Activated T-helper 17 cell treated with anti-CD3 and anti-CD28 coated beads, Interleukin-2, amount 50 U/mL, for 72 hours (primary cell): ENCODE data around the gene UBR4. TPM values are rescaled to one million over a fixed set of nuclear protein-coding genes. Genes with fewer than 3 reads are reported as not detected.
"Not testable (repeated sequence)": the region's sequence is repeated elsewhere in the genome, so short reads cannot be mapped to it uniquely, and the experiment has no call there.

Experiments
- ATAC-seq: fragments of 150-1000 bp; cut with Tn5 transposase; replicated peaks from 2 replicates; pipeline ENCODE4 v1.10.0; 2021; ENCODE audit warnings: mild to moderate bottlenecking, moderate library complexity
- H3K27ac Mint-ChIP-seq: one replicate; pipeline ENCODE4 v1.8.0; 2022; ENCODE audit warnings: mixed read lengths
- H3K27me3 Mint-ChIP-seq: one replicate; pipeline ENCODE4 v1.8.0; 2022; ENCODE audit warnings: mixed read lengths
- H3K36me3 Mint-ChIP-seq: one replicate; pipeline ENCODE4 v1.8.0; 2022; ENCODE audit warnings: low read depth, mild to moderate bottlenecking, mixed read lengths
- H3K4me1 Mint-ChIP-seq: one replicate; pipeline ENCODE4 v1.8.0; 2022; ENCODE audit warnings: mixed read lengths
- H3K4me3 Mint-ChIP-seq: one replicate; pipeline ENCODE4 v1.8.0; 2022; ENCODE audit warnings: mild to moderate bottlenecking, mixed read lengths
- H3K9me3 Mint-ChIP-seq: one replicate; pipeline ENCODE4 v1.8.0; 2022; ENCODE audit warnings: mixed read lengths
- total RNA-seq, 2 donors: library from RNA; stranded (reverse); gene quantifications; one replicate each; pipeline ENCODE4 v1.2.3, GENCODE V29; 2022

UBR4 gene
- total RNA-seq, 2 donors from 2014 or later = 145 to 195 TPM

DNA sequence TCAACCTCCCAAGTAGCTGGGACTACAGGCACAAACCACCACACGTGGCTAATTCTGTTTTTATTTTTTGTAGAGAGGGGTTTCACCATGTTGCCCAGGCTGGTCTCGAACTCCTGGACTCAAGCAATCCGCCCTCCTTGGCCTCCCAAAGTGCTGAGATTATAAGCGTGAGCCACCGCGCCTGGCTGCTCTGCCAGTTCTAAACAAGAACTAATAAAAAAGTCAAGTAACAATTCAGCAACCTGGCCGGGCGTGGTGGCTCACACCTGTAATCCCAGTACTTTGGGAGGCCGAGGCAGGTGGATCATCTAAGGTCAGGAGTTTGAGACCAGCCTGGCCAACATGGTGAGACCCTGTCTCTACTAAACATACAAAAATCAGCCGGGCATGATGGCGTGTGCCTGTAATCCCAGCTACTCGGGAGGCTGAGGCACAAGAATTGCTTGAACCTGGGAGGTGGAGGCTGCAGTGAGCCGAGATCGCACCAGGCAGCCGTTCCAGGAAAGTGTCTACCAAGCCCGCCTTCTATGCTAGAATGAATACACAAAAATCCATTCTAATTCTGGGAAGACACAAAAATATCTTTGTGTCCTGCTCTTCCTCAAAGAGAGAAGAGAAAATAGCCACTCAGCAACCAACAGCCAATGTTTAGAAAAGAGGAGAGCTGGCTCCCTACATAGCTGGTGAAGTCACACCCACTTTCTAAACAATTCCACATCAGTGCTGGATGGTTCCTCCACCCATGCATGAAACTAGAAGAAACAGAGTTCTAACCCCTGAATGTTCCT, 21.9 kb upstream of the UBR4 start:
- ATAC-seq, H3K9me3 Mint-ChIP-seq, H3K4me3 Mint-ChIP-seq, H3K27me3 Mint-ChIP-seq, H3K4me1 Mint-ChIP-seq, H3K27ac Mint-ChIP-seq: not testable (repeated sequence)
- peaks cover 100% of the 10 kb centered on the region for H3K36me3 Mint-ChIP-seq

DNA sequence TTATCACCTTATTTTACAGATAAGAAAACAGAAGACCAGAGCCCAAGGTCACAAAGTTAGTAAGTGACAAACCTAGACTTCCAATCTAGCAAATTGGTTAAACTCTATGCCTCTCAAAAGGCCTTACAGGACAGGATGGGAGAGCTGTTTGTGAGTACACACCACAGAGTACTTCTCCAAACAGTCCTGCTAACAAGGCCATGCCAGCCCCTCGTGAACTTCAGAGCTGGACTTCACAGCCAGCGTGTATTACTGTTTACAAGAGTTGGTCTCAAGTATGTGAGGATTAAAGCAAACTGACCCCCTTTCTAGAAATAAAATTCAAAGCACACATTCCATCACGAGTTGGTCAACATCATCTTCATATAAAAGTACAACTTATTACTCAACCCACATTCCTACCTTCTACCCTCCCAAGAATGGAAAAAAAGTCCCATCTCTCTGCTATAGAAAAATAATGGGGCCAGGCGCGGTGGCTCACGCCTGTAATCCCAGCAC, 19.8 kb upstream of the UBR4 start:
- Mint-ChIP-seq H3K4me1 (no peaks in the 10 kb centered on the region), H3K36me3 (peaks cover 98% of the 10 kb centered on the region), H3K27ac (no peak overlapping the region), H3K4me3 (no peak overlapping the region), H3K27me3 (no peaks in the 10 kb centered on the region), H3K9me3 (no peaks in the 10 kb centered on the region)
- no peak for ATAC-seq

DNA sequence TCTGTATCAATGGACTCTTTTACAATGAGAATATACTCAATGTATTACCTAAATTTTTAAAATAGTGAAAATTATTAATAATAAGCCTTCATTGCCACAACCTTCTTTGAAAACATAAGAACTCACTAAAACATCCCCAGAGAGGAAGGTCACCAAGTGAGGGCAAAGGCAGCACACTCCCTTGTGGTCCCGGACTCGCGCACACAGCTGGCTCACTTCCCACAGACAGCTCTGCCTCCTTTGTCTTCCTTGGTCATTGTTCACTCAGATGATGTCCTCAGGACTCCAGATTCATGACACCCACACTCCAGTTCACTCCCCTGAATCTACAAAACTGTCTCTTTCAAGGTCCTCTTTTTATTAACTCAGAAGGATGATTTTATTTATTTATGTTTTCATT, 19.2 kb upstream of the UBR4 start:
- no peaks in the 10 kb centered on the region for H3K4me1 Mint-ChIP-seq
- H3K27me3 Mint-ChIP-seq = no peaks in the 10 kb centered on the region
- no peak overlapping the region for H3K4me3 Mint-ChIP-seq
- H3K36me3 Mint-ChIP-seq = peaks cover 98% of the 10 kb centered on the region
- no peaks in the 10 kb centered on the region for H3K9me3 Mint-ChIP-seq
- ATAC-seq = no peak
- H3K27ac Mint-ChIP-seq = no peak overlapping the region

DNA sequence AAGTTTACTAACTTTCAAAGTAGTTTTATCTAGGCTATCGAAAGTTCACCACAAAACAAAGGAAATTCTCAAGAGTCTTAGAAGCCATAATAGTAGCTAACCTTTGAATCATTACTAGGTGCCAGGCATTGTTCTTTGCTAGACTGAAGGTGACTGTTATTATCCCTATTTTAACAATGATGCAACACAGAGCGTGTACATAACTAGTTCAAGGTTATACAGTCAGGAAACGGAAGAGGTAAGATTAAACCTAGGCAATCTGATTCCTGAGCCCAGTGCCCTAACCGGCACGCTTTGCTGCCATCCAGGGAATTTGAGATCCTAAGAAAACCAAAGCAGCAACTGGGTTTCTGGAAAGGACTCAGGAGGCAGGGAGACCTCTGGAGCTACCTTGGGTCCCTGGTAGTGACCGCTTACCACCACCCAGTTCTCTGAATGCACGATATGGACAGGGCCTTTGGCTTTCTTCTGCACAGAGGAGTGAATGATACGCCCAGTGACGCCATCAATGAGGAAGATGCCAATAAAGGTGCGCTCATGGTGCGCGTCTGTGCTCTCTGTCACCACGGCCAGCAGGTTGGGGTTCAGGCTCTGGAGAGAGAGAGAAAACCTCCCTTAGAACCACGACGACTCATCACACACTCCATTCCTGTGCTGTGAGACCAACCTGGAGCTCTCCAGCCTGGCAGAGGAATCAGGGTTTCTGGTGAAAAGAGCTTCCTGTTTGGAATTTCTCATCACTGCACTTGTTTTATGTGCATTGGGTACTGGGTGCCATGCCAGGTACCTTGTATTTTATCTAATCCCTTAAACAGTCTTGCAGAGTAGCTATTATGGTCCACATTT, 13.1 kb upstream of the UBR4 start:
- Mint-ChIP-seq H3K4me3 (no peak overlapping the region), H3K4me1 (peaks cover 10% of the 10 kb centered on the region), H3K9me3 (no peaks in the 10 kb centered on the region), H3K27me3 (no peaks in the 10 kb centered on the region), H3K36me3 (peaks cover 98% of the 10 kb centered on the region), H3K27ac (peak overlapping the region; percentile 23)
- ATAC-seq = no peak

DNA sequence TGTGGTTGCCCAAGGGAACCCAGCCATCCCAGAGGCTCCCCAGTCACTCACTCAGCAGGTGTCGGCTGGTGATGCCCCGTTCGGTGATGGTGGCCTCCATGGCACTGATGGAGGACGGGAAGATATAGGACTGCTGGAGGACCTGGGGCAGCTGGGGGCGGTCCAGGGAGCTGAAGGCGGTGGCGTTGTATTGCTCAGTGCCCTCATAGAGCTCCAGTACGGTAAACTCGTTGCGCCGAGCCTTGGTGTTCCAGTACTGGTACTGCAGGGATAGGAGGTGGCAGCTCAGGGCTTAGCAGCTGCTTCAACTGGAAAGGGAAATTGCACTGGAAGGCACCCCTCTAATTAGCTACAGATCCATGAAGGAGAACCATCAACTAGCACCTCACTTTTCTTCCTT, 12.5 kb upstream of the UBR4 start:
- peaks cover 98% of the 10 kb centered on the region for H3K36me3 Mint-ChIP-seq
- no peak overlapping the region for H3K27ac Mint-ChIP-seq
- ATAC-seq = no peak
- peaks cover 10% of the 10 kb centered on the region for H3K4me1 Mint-ChIP-seq
- no peaks in the 10 kb centered on the region for H3K27me3 Mint-ChIP-seq
- no peaks in the 10 kb centered on the region for H3K9me3 Mint-ChIP-seq
- no peak overlapping the region for H3K4me3 Mint-ChIP-seq

DNA sequence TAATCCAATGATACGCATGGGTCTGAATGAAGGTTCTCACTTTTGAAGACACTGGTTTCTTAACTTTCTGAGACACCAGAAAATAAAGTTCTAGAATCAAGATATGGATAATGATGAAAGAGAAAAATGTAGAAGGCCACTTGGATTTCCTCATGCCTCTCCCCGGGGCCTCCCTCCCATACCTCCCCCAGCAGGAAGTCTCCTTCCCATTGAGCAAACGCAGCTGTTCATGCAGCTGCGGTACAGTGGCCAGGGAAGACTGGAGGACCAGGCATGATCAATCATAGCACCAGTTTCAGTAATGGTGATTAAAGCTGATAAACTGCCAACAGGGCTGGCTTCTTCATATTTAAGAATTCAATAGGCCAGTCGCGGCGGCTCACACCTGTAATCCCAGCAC, 10.9 kb upstream of the UBR4 start:
- H3K27me3 Mint-ChIP-seq = no peaks in the 10 kb centered on the region
- no peak overlapping the region for H3K4me3 Mint-ChIP-seq
- no peak overlapping the region for H3K27ac Mint-ChIP-seq

DNA sequence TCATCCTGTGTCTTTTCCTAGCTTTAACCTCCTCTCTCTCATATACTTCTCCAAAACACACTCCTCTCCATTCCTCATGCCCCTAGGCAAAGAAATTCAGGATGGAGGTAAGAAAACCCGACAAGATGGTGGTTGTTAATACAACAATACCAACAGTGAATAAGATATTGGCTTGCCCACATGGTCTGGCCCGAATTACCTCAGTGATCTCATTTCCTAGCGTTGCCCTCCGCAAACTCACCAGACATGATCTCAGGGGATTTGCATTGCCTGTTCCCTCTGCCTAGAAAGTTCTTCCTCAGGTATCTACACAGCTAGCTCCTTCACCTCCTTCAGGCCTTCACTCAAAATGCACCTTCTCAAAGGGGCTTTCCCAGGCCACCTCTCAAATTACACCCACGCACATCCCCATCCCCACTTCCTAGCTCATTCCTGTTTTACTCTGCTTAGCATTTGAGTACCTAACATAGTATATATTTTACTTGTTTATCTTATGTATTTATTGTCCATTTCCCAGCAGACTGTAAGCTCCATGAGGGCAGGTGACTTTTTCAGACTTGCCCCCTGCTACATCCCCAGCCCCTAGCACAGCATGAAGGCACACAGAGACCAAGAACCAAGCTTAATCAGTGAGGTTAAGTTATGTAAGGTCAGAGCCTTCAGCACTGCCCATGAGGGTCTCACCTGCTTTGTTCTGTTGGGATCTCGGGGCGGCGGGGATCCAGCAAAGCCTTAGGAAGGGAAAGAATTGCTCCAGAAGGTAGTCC, 10.2 kb upstream of the UBR4 start:
- H3K27ac Mint-ChIP-seq = peak overlapping the region; percentile 70
- H3K36me3 Mint-ChIP-seq = peaks cover 99% of the 10 kb centered on the region
- no peaks in the 10 kb centered on the region for H3K9me3 Mint-ChIP-seq
- peak overlapping the region; percentile 3 for H3K4me3 Mint-ChIP-seq
- H3K4me1 Mint-ChIP-seq = peaks cover 10% of the 10 kb centered on the region
- peak; percentile 44 for ATAC-seq
- no peaks in the 10 kb centered on the region for H3K27me3 Mint-ChIP-seq

More for the DNA sequence above, 10.9 kb upstream of the UBR4 start:
- peaks cover 100% of the 10 kb centered on the region for H3K36me3 Mint-ChIP-seq
- peaks cover 10% of the 10 kb centered on the region for H3K4me1 Mint-ChIP-seq
- H3K9me3 Mint-ChIP-seq = no peaks in the 10 kb centered on the region
- no peak for ATAC-seq

DNA sequence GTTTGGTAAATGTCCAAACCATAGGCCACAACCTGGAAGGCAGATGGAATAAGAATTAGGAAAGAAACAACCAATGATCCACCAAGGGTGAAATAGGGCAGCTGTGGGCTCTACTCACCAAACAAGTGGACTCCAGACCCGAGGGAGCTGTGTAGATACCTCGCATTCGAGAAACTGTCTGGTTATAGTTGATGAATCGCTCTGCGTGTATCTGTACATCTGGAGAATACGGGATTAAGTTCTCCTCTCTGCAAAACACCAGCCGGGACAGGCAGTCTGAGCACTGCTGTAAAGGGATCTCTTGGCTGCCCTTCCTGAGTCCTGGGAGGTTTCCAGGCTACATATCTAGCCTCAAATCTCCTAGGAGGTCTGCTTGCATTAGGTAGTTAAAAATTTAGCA, 9.4 kb upstream of the UBR4 start:
- Mint-ChIP-seq H3K27ac (peak overlapping the region; percentile 70), H3K4me1 (peaks cover 10% of the 10 kb centered on the region), H3K36me3 (peaks cover 96% of the 10 kb centered on the region), H3K4me3 (no peak overlapping the region), H3K27me3 (no peaks in the 10 kb centered on the region), H3K9me3 (no peaks in the 10 kb centered on the region)
- no peak for ATAC-seq

DNA sequence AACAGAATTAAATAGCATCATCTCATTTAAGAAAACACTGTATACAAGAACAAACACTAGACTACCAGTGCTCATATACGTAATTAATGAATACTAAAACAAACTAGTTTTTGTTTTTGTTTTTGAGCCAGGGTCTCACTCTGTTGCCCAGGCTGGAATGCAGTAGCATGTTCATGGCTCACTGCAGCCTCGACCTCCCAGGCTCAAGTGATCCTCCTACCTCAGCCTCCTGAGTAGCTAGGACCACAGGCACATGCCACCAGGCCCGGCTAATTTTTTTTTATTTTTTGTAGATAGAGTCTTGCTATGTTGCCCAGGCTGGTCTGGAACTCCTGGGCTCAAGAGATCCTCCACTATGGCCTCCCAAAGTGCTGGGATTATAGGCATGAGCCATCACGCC, 6.5 kb upstream of the UBR4 start:
- peak overlapping the region; percentile 35 for H3K27ac Mint-ChIP-seq
- not testable (repeated sequence) for ATAC-seq

DNA sequence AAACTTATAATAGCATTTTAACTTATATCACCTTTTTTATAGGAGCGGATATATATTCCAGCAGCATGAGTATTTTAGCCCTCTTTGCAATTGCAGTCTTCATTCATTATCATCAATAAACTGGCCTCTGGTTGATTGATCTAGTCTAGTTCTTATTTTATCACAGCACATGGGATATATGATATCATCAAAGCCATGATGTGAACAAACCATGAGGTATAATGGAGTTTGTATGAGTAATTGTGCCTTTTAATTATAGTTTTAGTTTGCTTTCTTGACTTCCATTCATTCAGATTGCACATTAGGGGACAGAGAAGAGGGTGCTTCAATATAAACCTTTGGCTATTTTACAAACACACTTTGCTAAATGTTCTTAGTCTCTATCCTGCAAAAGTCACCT, 3.5 kb upstream of the UBR4 start:
- Mint-ChIP-seq H3K9me3 (no peaks in the 10 kb centered on the region), H3K27ac (peak overlapping the region; percentile 95), H3K27me3 (no peaks in the 10 kb centered on the region), H3K4me3 (peak overlapping the region; percentile 96), H3K4me1 (peaks cover 23% of the 10 kb centered on the region), H3K36me3 (peaks cover 94% of the 10 kb centered on the region)
- no peak for ATAC-seq

More for the DNA sequence above, 6.5 kb upstream of the UBR4 start:
- H3K4me3 Mint-ChIP-seq, H3K9me3 Mint-ChIP-seq, H3K27me3 Mint-ChIP-seq: not testable (repeated sequence)
- Mint-ChIP-seq H3K4me1 (peaks cover 29% of the 10 kb centered on the region), H3K36me3 (peaks cover 96% of the 10 kb centered on the region)

DNA sequence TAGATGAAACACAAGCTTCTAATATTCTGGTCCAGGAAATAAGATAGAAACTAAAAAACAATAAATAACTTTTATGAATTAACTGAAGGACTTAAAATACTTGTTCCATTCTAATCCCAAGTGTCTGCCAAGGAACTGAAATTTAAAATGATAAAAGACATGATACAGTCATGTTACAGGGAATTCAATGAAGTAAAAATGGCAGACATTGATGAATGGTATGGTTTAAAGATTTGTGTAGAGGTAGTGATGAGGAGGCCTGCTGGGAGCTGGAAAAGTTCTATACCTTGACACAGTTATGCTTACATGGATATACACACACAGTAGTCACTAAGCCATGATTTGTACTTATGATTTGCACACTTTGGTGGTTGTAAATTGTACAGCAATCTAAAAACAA, 2.1 kb upstream of the UBR4 start:
- Mint-ChIP-seq H3K9me3 (no peaks in the 10 kb centered on the region), H3K36me3 (peaks cover 91% of the 10 kb centered on the region), H3K27me3 (no peaks in the 10 kb centered on the region), H3K4me3 (peak overlapping the region; percentile 96), H3K4me1 (peaks cover 28% of the 10 kb centered on the region), H3K27ac (peak overlapping the region; percentile 95)
- no peak for ATAC-seq

DNA sequence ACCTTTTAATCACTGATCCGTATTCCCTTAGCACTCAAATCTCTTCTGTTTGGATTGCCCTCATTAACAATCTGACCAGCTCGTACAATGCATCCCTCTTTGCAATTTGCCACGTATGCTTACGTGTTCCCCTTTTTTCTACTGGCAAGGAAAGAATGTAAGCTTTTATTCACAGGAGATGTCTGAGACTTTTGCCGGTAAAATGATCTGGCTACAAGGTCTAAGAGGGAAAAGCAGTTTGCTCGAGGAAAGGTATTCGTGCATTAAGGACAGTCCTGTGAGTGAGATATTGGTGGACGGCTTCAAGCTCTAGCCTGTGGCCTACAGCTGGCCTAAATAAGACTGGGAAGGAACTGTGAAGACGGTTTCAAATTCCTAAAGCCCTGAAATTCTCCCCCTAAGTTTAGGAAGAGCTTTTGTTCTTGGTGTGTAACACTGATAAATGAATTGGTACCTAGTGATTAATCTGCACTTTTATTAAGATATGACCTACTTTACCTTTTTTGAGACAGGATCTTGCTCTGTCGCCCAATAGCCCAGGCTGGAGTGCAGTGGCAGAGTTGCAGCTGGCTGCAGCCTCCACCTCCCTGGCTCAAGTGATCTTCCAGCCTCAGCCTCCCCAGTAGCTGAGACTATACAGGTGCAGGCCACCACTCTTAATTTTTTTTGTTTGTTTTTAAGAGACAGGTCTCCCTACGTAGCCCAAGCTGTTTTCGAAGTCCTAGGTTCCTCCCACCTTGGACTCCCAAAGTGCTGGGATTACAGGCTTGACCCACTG, 895 bp upstream of the UBR4 start:
- Mint-ChIP-seq H3K4me1 (peaks cover 34% of the 10 kb centered on the region), H3K9me3 (no peaks in the 10 kb centered on the region), H3K27ac (peak overlapping the region; percentile 95), H3K27me3 (no peaks in the 10 kb centered on the region), H3K4me3 (peak overlapping the region; percentile 96), H3K36me3 (peaks cover 88% of the 10 kb centered on the region)
- ATAC-seq = no peak

DNA sequence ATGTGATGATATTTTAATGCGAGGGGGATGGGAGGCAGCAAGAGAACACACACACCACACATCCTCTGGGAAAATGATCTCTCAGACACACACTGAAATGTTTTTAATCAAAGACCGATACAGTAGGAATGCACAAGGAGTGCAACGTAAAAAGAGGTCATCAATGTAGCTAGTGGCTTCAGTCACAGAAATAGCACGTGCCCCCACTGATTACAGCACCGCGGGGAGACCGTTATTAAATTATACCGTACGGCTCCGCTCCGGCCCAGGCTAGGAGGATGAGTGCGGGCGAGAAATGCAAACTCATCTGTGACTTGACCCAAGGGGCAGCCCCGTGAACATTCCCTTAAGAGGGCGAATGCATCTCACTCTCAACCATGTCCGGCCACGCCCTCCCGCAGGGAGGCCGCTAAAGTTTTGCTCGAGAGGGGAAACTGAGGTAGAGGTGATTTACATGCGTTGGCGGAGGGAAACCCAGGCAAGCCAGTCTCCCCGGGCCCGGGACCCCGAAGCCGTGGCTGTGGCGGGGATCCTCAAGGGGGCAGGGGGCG, 552 bp downstream of the UBR4 start:
- H3K9me3 Mint-ChIP-seq = no peaks in the 10 kb centered on the region
- ATAC-seq = peak; percentile 83
- H3K27me3 Mint-ChIP-seq = no peaks in the 10 kb centered on the region
- H3K36me3 Mint-ChIP-seq = peaks cover 89% of the 10 kb centered on the region
- peak overlapping the region; percentile 95 for H3K27ac Mint-ChIP-seq
- H3K4me1 Mint-ChIP-seq = peaks cover 48% of the 10 kb centered on the region
- H3K4me3 Mint-ChIP-seq = peak overlapping the region; percentile 96
